K562 (cell line): ENCODE measurements around the gene SMC3. TPM values are rescaled to one million over a fixed set of nuclear protein-coding genes. Genes with fewer than 3 reads are reported as not detected.

Source experiments
- CTCF ChIP-seq, 3 experiments: IDR thresholded peaks in 2 of 3; conservative IDR thresholded peaks in 1 of 3; 2 replicates each; pipeline ENCODE4 v1.5.1; 2011 to 2012; ENCODE audit warnings: low read length in 3 of 3, mild to moderate bottlenecking in 3 of 3, control low read depth in 2 of 3, improper control_type of control experiment in 1 of 3, inconsistent platforms in 1 of 3, low read depth in 1 of 3, mixed read lengths in 1 of 3, moderate library complexity in 1 of 3; ENCODE audit not compliant: insufficient read depth in 2 of 3
- EGR1 ChIP-seq: fragments of 450-650 bp; conservative IDR thresholded peaks from 2 replicates; pipeline ENCODE4 v1.6.1; 2017; ENCODE audit warnings: mild to moderate bottlenecking
- ESRRA ChIP-seq: fragments of 450-650 bp; IDR thresholded peaks from 2 replicates; pipeline ENCODE4 v1.6.1; 2014; ENCODE audit warnings: low read depth, mild to moderate bottlenecking, moderate library complexity, borderline replicate concordance
- FOSL1 ChIP-seq: fragments of 200-800 bp; sonication (Bioruptor generic); conservative IDR thresholded peaks from 2 replicates; pipeline ENCODE4 v1.6.1; 2016; ENCODE audit warnings: missing genetic modification characterization, missing compliant biosample characterization
- GABPA ChIP-seq: fragments of 200-800 bp; sonication (Bioruptor generic); conservative IDR thresholded peaks from 2 replicates; pipeline ENCODE4 v1.6.1; 2016; ENCODE audit warnings: low read depth, missing genetic modification characterization, missing compliant biosample characterization
- HDAC1 ChIP-seq, 2 experiments: fragments of 450-650 bp; IDR thresholded peaks; 2 replicates each; pipeline ENCODE4 v1.6.1; 2016 to 2017; ENCODE audit warnings: inconsistent platforms in 1 of 2, mild to moderate bottlenecking in 1 of 2, moderate library complexity in 1 of 2
- KAT8 ChIP-seq: fragments of 450-650 bp; IDR thresholded peaks from 2 replicates; pipeline ENCODE4 v1.6.1; 2016; ENCODE audit warnings: low read depth, mild to moderate bottlenecking
- KLF6 ChIP-seq: fragments of 250-450 bp; sonication (Bioruptor Pico); IDR thresholded peaks from 2 replicates; pipeline ENCODE4 v1.4.0; 2020; ENCODE audit warnings: mild to moderate bottlenecking, moderate library complexity, borderline replicate concordance
- MAFK ChIP-seq: IDR thresholded peaks from 2 replicates; pipeline ENCODE4 v1.6.1; 2011; ENCODE audit warnings: low read length, improper control_type of control experiment
- MEIS2 ChIP-seq: fragments of 450-650 bp; IDR thresholded peaks from 2 replicates; pipeline ENCODE4 v1.6.1; 2014; ENCODE audit warnings: mild to moderate bottlenecking; ENCODE audit not compliant: partially characterized antibody
- NR3C1 ChIP-seq: sonication (generic); formaldehyde crosslinking; IDR thresholded peaks from 2 replicates; pipeline ENCODE4 v1.8.1; 2022; ENCODE audit warnings: missing genetic modification reagents
- SAFB2 ChIP-seq: fragments of 200-400 bp; formaldehyde crosslinking; IDR thresholded peaks from 2 replicates; pipeline ENCODE4 v1.6.1; 2018; ENCODE audit warnings: borderline replicate concordance, low read length, low read depth, moderate library complexity; ENCODE audit not compliant: severe bottlenecking
- SLC30A9 ChIP-seq: fragments of 250-450 bp; sonication (Bioruptor Pico); IDR thresholded peaks from 2 replicates; pipeline ENCODE4 v1.8.0; 2022; ENCODE audit warnings: mild to moderate bottlenecking, moderate library complexity
- SMC3 ChIP-seq: conservative IDR thresholded peaks from 2 replicates; pipeline ENCODE4 v1.6.1; 2011; ENCODE audit warnings: low read depth, low read length, improper control_type of control experiment; ENCODE audit not compliant: insufficient read depth
- STAT5A ChIP-seq: IDR thresholded peaks from 2 replicates; pipeline ENCODE4 v1.6.1; 2012; ENCODE audit warnings: low read length, inconsistent platforms, borderline replicate concordance
- ZFP1 ChIP-seq: fragments of 450-650 bp; formaldehyde crosslinking; IDR thresholded peaks from 2 replicates; pipeline ENCODE4 v1.4.0; 2020; ENCODE audit warnings: mild to moderate bottlenecking, mixed read lengths
- ZNF518B ChIP-seq: fragments of 250-450 bp; sonication (Bioruptor Pico); IDR thresholded peaks from 2 replicates; pipeline ENCODE4 v1.5.0; 2021; ENCODE audit warnings: mild to moderate bottlenecking, moderate library complexity
- polyA plus RNA-seq, 8 experiments: library from polyadenylated mRNA; depleted of rRNA in 4 of 8; stranded (reverse) in 5 of 8; unstranded in 3 of 8; fragments of >200 nt; fragmentation: Nextera tagmentation in 2 of 8; fragmentation: Illumina TruSeq in 1 of 8; extraction: Ambion mirVana in 2 of 8; extraction: Trizol in 1 of 8; gene quantifications; 2 replicates each; pipeline versions ENCODE4 v1.2.1 to v1.2.3, GENCODE V29; 2011 to 2014; ENCODE audit warnings: inconsistent platforms in 1 of 8, missing spikeins in 1 of 8
- total RNA-seq, 7 experiments: library from RNA; depleted of rRNA in 6 of 7; stranded (reverse); fragments of >200 nt in 6 of 7; fragmentation: Illumina TruSeq in 2 of 7; extraction: Trizol in 2 of 7; gene quantifications; 2 replicates each; pipeline versions ENCODE4 v1.2.1 to v1.2.3, GENCODE V29; 2011 to 2021; ENCODE audit warnings: low replicate concordance in 1 of 7
- TF ChIP-seq, protein P1 (sequence below): fragments of 450-650 bp; IDR thresholded peaks from one replicate; pipeline ENCODE4 v1.6.1; 2018; ENCODE audit warnings: mild to moderate bottlenecking, moderate library complexity; ENCODE audit not compliant: partially characterized antibody

The SMC3 gene
- total and polyA plus RNA-seq, 9 of the 15 experiments (the other 6 are each of a cell fraction or from before 2014, with no cell fraction given), result 21.3 to 62.6 (median 39.3) TPM

- TF ChIP-seq GABPA (tag) (peak; percentile 53), CTCF (IDR thresholded peaks at IDR 0.05 in 2 of 3, conservative IDR thresholded peaks at IDR 0.05 in 1 of 3; ENCODE audit: insufficient read depth in 2 of 3, low read depth in 1 of 3, low read length in 3 of 3) (peak; percentile 60 to 75 (median 62)), ZNF518B (CRISPR knock-in tag) (no peak), ZFP1 (CRISPR knock-in tag) (no peak), ESRRA (no peak), SMC3 (peak; percentile 72), MEIS2 (peak; percentile 26), SLC30A9 (CRISPR knock-in tag) (no peak), FOSL1 (peak; percentile 46; the same call in 1 of the 2 replicates), KLF6 (no peak), EGR1 (peak; percentile 87), STAT5A (no peak), HDAC1 (IDR thresholded peaks at IDR 0.05) (no peak), MAFK (0 out of 2 replicates have a peak, but pooled peaks have one; percentile 4), KAT8 (no peak), NR3C1 (CRISPR knock-in tag) (no peak), SAFB2 (no peak)
- TF ChIP-seq, protein P1, sequence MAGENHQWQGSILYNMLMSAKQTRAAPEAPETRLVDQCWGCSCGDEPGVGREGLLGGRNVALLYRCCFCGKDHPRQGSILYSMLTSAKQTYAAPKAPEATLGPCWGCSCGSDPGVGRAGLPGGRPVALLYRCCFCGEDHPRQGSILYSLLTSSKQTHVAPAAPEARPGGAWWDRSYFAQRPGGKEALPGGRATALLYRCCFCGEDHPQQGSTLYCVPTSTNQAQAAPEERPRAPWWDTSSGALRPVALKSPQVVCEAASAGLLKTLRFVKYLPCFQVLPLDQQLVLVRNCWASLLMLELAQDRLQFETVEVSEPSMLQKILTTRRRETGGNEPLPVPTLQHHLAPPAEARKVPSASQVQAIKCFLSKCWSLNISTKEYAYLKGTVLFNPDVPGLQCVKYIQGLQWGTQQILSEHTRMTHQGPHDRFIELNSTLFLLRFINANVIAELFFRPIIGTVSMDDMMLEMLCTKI, result no peak
Observed at GRCh38 chr10:110535958-110536891, 31.3 kb upstream of the SMC3 start (continued).
